Spleen (tissue), 11 donors: ENCODE measurements around the gene PLOD2. TPM values are rescaled to one million over a fixed set of nuclear protein-coding genes. Genes with fewer than 3 reads are reported as not detected.

ENCODE experiments used
- DNase-seq: peaks from one replicate; pipeline ENCODE4 v3.0.0-alpha.2; 2020
- H3K27ac ChIP-seq, 8 donors: fragments of 200-600 bp; sonication (generic) in 7 of 8; 1 replicate in 4 of 8; 2 replicates in 4 of 8; pipeline versions ENCODE4 v1.5.0 to v1.8.0; 2016 to 2021; ENCODE audit warnings: inconsistent platforms in 4 of 8, mild to moderate bottlenecking in 4 of 8, moderate library complexity in 1 of 8
- H3K27me3 ChIP-seq, 7 donors: fragments of 200-600 bp; sonication (generic) in 6 of 7; replicated peaks in 1 of 7; 1 replicate in 4 of 7; 2 replicates in 3 of 7; pipeline versions ENCODE4 v1.5.0 to v1.8.0; 2016 to 2021; ENCODE audit warnings: inconsistent platforms in 3 of 7, mild to moderate bottlenecking in 1 of 7
- H3K36me3 ChIP-seq, 6 donors: fragments of 200-600 bp; sonication (generic) in 5 of 6; 1 replicate in 4 of 6; 2 replicates in 2 of 6; pipeline versions ENCODE4 v1.5.0 to v1.8.0; 2016 to 2021; ENCODE audit warnings: inconsistent platforms in 2 of 6
- H3K4me1 ChIP-seq, 6 donors: fragments of 200-600 bp; sonication (generic) in 5 of 6; 1 replicate in 3 of 6; 2 replicates in 3 of 6; pipeline versions ENCODE4 v1.5.0 to v1.8.0; 2016 to 2021; ENCODE audit warnings: inconsistent platforms in 3 of 6
- H3K4me3 ChIP-seq, 8 donors: fragments of 200-600 bp; sonication (generic) in 7 of 8; 1 replicate in 4 of 8; 2 replicates in 4 of 8; pipeline versions ENCODE4 v1.5.0 to v1.8.0; 2016 to 2021; ENCODE audit warnings: inconsistent platforms in 4 of 8, mild to moderate bottlenecking in 4 of 8, moderate library complexity in 2 of 8
- H3K9me3 ChIP-seq, 8 donors: fragments of 200-600 bp; sonication (generic) in 7 of 8; 1 replicate in 4 of 8; 2 replicates in 4 of 8; pipeline versions ENCODE4 v1.5.0 to v1.8.0; 2016 to 2021; ENCODE audit warnings: inconsistent platforms in 4 of 8
- POLR2A ChIP-seq, 3 donors: fragments of 450-650 bp; IDR thresholded peaks; one replicate each; pipeline ENCODE4 v1.5.1; 2017; ENCODE audit warnings: antibody characterized with exemption in 3 of 3, mild to moderate bottlenecking in 1 of 3
- POLR2AphosphoS5 ChIP-seq, 3 donors: sonication (generic); formaldehyde crosslinking; IDR thresholded peaks; one replicate each; pipeline ENCODE4 v1.5.1; 2017; ENCODE audit warnings: antibody characterized with exemption in 3 of 3
- WGBS, 5 donors: extraction: QIAGEN DNeasy Blood & Tissue Kit in 3 of 5; methylation state at CpG; one replicate each; pipeline versions ENCODE4 v1.1.5 to v1.1.7; 2013 to 2018; 5-methylcytosine and 5-hydroxymethylcytosine counted together
- intact Hi-C: fragments of 100-400 bp; cut with DNase I; formaldehyde crosslinking; loops from one replicate; pipeline ENCODE4 v1.15.0; 2023; ENCODE audit warnings: low total_unique reads
- polyA plus RNA-seq, 3 donors: library from polyadenylated mRNA; stranded (reverse); fragments of 200-250 nt; gene quantifications; one replicate each; pipeline ENCODE4 v1.2.1, GENCODE V29; 2013
- total RNA-seq, 7 donors: library from RNA; depleted of rRNA in 3 of 7; stranded (reverse); fragments of >200 nt in 3 of 7; fragmentation: NEBNext Ultra II Directional in 4 of 7; extraction: Animal tissue kit (Norgen Biotek cat#: 25700) in 4 of 7; gene quantifications; one replicate each; pipeline versions ENCODE4 v1.1.0 to v1.2.1, GENCODE V29; 2016 to 2021
- TF ChIP-seq, protein P1 (sequence below), 11 experiments: fragments of 200-600 bp in 7 of 11; fragments of 450-650 bp in 4 of 11; sonication (generic) in 4 of 11; IDR thresholded peaks in 8 of 11; conservative IDR thresholded peaks in 3 of 11; 1 replicate in 7 of 11; 2 replicates in 4 of 11; pipeline versions ENCODE4 v1.4.0 to v1.8.0; 2016 to 2021; ENCODE audit warnings: antibody characterized with exemption in 11 of 11, inconsistent platforms in 4 of 11, mild to moderate bottlenecking in 1 of 11
- donor health status: healthy with polysubstance abuse.
- donor health status: DM: no; HTN: no; CAD: no; lungs with moderate emphysema.
- donor health status: DM: no; HTN: no; CAD: no.
- donor health status: Bipolar disorder and iron deficiency.
- donor health status: healthy.
- donor health status: DM: no; HTN: no; CAD: no.
- donor health status: DM: yes; HTN: yes; CAD: no.

PLOD2 gene
- total and polyA plus RNA-seq, 10 donors, result 3.5 to 35.8 (median 11.2) TPM

DNA sequence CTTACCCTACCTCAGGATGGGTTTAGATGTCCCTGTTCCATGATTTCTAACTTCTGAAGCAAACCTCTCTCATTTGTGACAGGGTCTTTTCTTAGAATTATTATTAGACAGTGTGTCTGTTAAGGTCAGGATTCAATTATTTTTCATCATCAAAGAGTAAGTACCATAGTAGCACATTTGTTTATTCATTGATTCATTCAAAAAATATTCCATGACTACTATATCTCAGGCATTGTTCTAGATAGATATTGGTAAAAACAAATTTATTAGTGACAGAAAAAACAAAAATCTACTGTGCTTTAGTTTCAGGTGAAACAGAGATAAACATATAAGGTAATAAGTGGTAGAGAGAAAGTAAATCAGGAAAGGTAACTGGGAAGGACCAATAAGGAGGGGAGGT, 3.5 kb upstream of the PLOD2 start:
- Histone ChIP-seq H3K9me3 (no peaks in the 10 kb centered on the region), H3K4me3 (no peak overlapping the region), H3K36me3 (no peaks in the 10 kb centered on the region), H3K4me1 (peaks cover 2 to 30% (median 24%) of the 10 kb centered on the region in 6 donors), H3K27ac (no peak overlapping the region), H3K27me3 (peaks cover 0 to 49% (median 12%) of the 10 kb centered on the region in 7 donors)
- DNase-seq, result no peak
- intact Hi-C loops, result no loop called here
- TF ChIP-seq, protein P1, sequence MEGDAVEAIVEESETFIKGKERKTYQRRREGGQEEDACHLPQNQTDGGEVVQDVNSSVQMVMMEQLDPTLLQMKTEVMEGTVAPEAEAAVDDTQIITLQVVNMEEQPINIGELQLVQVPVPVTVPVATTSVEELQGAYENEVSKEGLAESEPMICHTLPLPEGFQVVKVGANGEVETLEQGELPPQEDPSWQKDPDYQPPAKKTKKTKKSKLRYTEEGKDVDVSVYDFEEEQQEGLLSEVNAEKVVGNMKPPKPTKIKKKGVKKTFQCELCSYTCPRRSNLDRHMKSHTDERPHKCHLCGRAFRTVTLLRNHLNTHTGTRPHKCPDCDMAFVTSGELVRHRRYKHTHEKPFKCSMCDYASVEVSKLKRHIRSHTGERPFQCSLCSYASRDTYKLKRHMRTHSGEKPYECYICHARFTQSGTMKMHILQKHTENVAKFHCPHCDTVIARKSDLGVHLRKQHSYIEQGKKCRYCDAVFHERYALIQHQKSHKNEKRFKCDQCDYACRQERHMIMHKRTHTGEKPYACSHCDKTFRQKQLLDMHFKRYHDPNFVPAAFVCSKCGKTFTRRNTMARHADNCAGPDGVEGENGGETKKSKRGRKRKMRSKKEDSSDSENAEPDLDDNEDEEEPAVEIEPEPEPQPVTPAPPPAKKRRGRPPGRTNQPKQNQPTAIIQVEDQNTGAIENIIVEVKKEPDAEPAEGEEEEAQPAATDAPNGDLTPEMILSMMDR (IDR thresholded peaks at IDR 0.05 in 8 of 11, conservative IDR thresholded peaks at IDR 0.05 in 3 of 11), result no peak
- TF ChIP-seq POLR2A (IDR thresholded peaks at IDR 0.05) (no peak), POLR2AphosphoS5 (IDR thresholded peaks at IDR 0.05) (no peak)

DNA sequence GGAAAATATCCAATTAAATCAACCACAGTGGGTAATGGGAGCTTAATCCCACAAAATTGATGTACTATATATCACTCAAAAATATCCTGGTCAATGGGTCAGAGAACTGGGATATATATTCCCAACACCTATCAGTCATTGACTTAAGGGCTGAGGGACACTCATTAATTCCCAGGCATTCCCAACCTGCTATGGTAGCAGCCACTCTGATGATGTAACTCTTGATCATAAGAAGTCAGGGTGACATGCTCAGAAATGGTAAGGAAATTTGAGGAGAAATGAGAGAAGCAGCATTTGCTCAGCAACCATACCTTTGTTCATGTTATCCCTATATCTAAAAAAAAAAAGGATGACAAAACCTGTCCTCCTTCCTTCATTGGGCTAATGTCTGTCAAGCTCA, 3.1 kb upstream of the PLOD2 start:
- peaks cover 0 to 49% (median 12%) of the 10 kb centered on the region in 7 donors for H3K27me3 ChIP-seq
- no peaks in the 10 kb centered on the region for H3K9me3 ChIP-seq
- intact Hi-C loops, result no loop called here
- no peak overlapping the region for H3K27ac ChIP-seq
- H3K36me3 ChIP-seq, result no peaks in the 10 kb centered on the region
- TF ChIP-seq, protein P1 (IDR thresholded peaks at IDR 0.05 in 8 of 11, conservative IDR thresholded peaks at IDR 0.05 in 3 of 11), result no peak
- TF ChIP-seq POLR2A (IDR thresholded peaks at IDR 0.05) (no peak), POLR2AphosphoS5 (IDR thresholded peaks at IDR 0.05) (no peak)
- peaks cover 2 to 35% (median 24%) of the 10 kb centered on the region in 6 donors for H3K4me1 ChIP-seq
- H3K4me3 ChIP-seq, result no peak overlapping the region
- DNase-seq, result no peak

- TF ChIP-seq, protein P1 (IDR thresholded peaks at IDR 0.05 in 8 of 11, conservative IDR thresholded peaks at IDR 0.05 in 3 of 11), result peak in 3 of 11 experiments; percentile 22 to 45 (median 34)
- TF ChIP-seq POLR2A (IDR thresholded peaks at IDR 0.05), result no peak
- peaks cover 2 to 37% (median 24%) of the 10 kb centered on the region in 6 donors for H3K4me1 ChIP-seq
- H3K27me3 ChIP-seq, result peaks cover 0 to 49% (median 12%) of the 10 kb centered on the region in 7 donors
- no peaks in the 10 kb centered on the region for H3K36me3 ChIP-seq
- 67 to 84% (median 78%) methylated on average over 2 of the region's 2 CpGs for whole genome bisulfite sequencing, 5 donors
- H3K9me3 ChIP-seq, result no peaks in the 10 kb centered on the region
- H3K27ac ChIP-seq, result no peak overlapping the region
- intact Hi-C loops, result no loop called here
- DNase-seq, result no peak
- H3K4me3 ChIP-seq, result no peak overlapping the region
Observed at GRCh38 chr3:146163584-146163983, 2.6 kb upstream of the PLOD2 start.

DNA sequence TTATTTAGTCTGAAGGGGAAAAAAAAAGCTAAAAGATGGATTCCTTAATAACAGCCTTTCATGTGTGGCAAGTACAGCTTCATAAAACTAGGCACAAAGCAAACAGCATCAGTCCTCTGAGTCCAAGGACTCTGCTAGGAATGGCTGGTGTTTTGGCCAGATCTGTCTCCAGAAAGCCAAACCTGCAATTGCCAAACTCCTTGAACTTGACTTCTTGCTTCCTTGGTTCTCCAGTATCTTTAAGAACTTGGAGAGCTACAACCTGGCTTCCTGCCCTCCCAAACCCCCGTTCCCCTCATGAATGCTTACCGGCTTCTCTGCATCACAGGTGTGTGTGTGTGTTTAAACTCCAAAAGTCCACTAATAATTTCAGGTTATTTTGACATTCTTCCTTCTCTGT, 1.6 kb upstream of the PLOD2 start:
- Histone ChIP-seq H3K4me3 (no peak overlapping the region), H3K27me3 (peaks cover 0 to 49% (median 12%) of the 10 kb centered on the region in 7 donors), H3K9me3 (no peaks in the 10 kb centered on the region), H3K4me1 (peaks cover 2 to 47% (median 24%) of the 10 kb centered on the region in 6 donors), H3K27ac (peak overlapping the region in 5 of 8 donors; percentile 81 to 94 (median 90)), H3K36me3 (no peaks in the 10 kb centered on the region)
- intact Hi-C loops, result no loop called here
- no peak for TF ChIP-seq POLR2AphosphoS5 (IDR thresholded peaks at IDR 0.05)
- TF ChIP-seq, protein P1 (IDR thresholded peaks at IDR 0.05 in 8 of 11, conservative IDR thresholded peaks at IDR 0.05 in 3 of 11), result no peak
- TF ChIP-seq POLR2A (IDR thresholded peaks at IDR 0.05), result no peak
- 88 to 97% (median 93%) methylated on average over 2 of the region's 2 CpGs for WGBS, 5 donors
- DNase-seq, result no peak
